Ovary (tissue), 10 donors: ENCODE data around the gene ACVRL1. TPM values are rescaled to one million over a fixed set of nuclear protein-coding genes. Genes with fewer than 3 reads are reported as not detected.

Experiments used
- DNase-seq, 5 donors: peaks; one replicate each; pipeline ENCODE4 v3.0.0-alpha.2; 2019 to 2020
- H3K27ac ChIP-seq, 2 donors: fragments of 200-600 bp; one replicate each; pipeline versions ENCODE4 v1.5.1 to v1.8.0; 2019 to 2022
- H3K27me3 ChIP-seq: fragments of 200-600 bp; one replicate; pipeline ENCODE4 v1.8.0; 2022
- H3K36me3 ChIP-seq: fragments of 200-600 bp; sonication (generic); one replicate; pipeline ENCODE4 v1.5.1; 2019
- H3K4me1 ChIP-seq: one replicate; pipeline ENCODE4 v1.8.1; 2013; ENCODE audit warnings: mild to moderate bottlenecking, moderate library complexity; ENCODE audit not compliant: insufficient read depth
- H3K4me3 ChIP-seq: fragments of 200-600 bp; sonication (generic); one replicate; pipeline ENCODE4 v1.5.1; 2017
- H3K9me3 ChIP-seq, 2 donors: fragments of 200-600 bp in 1 of 2; sonication (generic) in 1 of 2; one replicate each; pipeline versions ENCODE4 v1.5.1 to v1.8.1; 2013 to 2019; ENCODE audit warnings: mild to moderate bottlenecking in 1 of 2, moderate library complexity in 1 of 2
- EP300 ChIP-seq: sonication (generic); formaldehyde crosslinking; IDR thresholded peaks from one replicate; pipeline ENCODE4 v1.6.1; 2017; ENCODE audit warnings: antibody characterized with exemption
- POLR2A ChIP-seq: fragments of 450-650 bp; IDR thresholded peaks from one replicate; pipeline ENCODE4 v1.6.1; 2017; ENCODE audit warnings: antibody characterized with exemption, mild to moderate bottlenecking, moderate library complexity
- WGBS, 3 donors: extraction: QIAGEN DNeasy Blood & Tissue Kit in 1 of 3; methylation state at CpG; one replicate each; pipeline versions ENCODE4 v1.1.5 to v1.1.7; 2013 to 2017; 5-methylcytosine and 5-hydroxymethylcytosine counted together
- intact Hi-C, 4 donors: fragments of 100-400 bp; cut with DNase I; formaldehyde crosslinking; loops; one replicate each; pipeline versions ENCODE4 v1.11.0 to v1.15.1; 2022 to 2023
- long read RNA-seq, 3 donors: library from polyadenylated mRNA in 2 of 3; unstranded in 2 of 3; transcript quantifications; one replicate each; pipeline ENCODE4 v2.0.0 and lab custom pipeline, GENCODE V29; 2021 to 2026
- polyA plus RNA-seq, 2 donors: library from polyadenylated mRNA; stranded (reverse); fragments of 200-250 nt in 1 of 2; fragments of 350-450 nt in 1 of 2; fragmentation: Illumina TruSeq in 1 of 2; extraction: RNeasy Lipid Tissue Mini Kit (QIAGEN cat#74804) in 1 of 2; gene quantifications; one replicate each; pipeline ENCODE4 v1.2.3, GENCODE V29; 2013 to 2014
- total RNA-seq, 7 donors: library from RNA; depleted of rRNA in 2 of 7; stranded (reverse); fragments of >200 nt in 2 of 7; fragmentation: NEBNext Ultra II Directional in 3 of 7; extraction: Animal tissue kit (Norgen Biotek cat#: 25700) in 3 of 7; gene quantifications; one replicate each; pipeline versions ENCODE4 v1.1.0 to v1.2.4, GENCODE V29; 2016 to 2023
- TF ChIP-seq, protein P1 (sequence below), 3 donors: fragments of 450-650 bp in 2 of 3; fragments of 200-600 bp in 1 of 3; IDR thresholded peaks; one replicate each; pipeline versions ENCODE4 v1.5.1 to v1.8.0; 2016 to 2022; ENCODE audit warnings: antibody characterized with exemption in 3 of 3, mild to moderate bottlenecking in 1 of 3
- donor health status: DM: no; HTN: no; CAD: no; lungs with moderate emphysema.
- donor health status: DM: no; HTN: no; CAD: no.
- donor health status: Bipolar disorder and iron deficiency.
- donor health status: DM: yes; HTN: yes; CAD: no.
- donor health status: DM: no; HTN: no; CAD: no.
- donor health status: DM: yes; HTN: yes; CAD: no.

Gene ACVRL1
- 10 to 100 TPM in 5 of 7 donors, 1 to 10 TPM in 2; 5.7 to 17.6 (median 15.6) TPM for total RNA-seq
- 10 to 100 TPM in 1 of 2 donors, 1 to 10 TPM in 1; 8.0 to 11.1 TPM for polyA plus RNA-seq
- long read RNA-seq, donor 1, full-length matches to known transcripts: 6 of 13 reads
- long read RNA-seq, donor 1, partial matches to known transcripts: 1 of 13 reads
- long read RNA-seq, donor 1, other reads (novel, unspliced or antisense): 6 of 13 reads
- long read RNA-seq, donor 2, partial matches to known transcripts: 0 of 1 reads
- long read RNA-seq, donor 2, other reads (novel, unspliced or antisense): 0 of 1 reads
- long read RNA-seq, donor 3, full-length matches to known transcripts: 6 of 14 reads
- long read RNA-seq, donor 3, partial matches to known transcripts: 2 of 14 reads
- long read RNA-seq, donor 3, other reads (novel, unspliced or antisense): 6 of 14 reads

DNA sequence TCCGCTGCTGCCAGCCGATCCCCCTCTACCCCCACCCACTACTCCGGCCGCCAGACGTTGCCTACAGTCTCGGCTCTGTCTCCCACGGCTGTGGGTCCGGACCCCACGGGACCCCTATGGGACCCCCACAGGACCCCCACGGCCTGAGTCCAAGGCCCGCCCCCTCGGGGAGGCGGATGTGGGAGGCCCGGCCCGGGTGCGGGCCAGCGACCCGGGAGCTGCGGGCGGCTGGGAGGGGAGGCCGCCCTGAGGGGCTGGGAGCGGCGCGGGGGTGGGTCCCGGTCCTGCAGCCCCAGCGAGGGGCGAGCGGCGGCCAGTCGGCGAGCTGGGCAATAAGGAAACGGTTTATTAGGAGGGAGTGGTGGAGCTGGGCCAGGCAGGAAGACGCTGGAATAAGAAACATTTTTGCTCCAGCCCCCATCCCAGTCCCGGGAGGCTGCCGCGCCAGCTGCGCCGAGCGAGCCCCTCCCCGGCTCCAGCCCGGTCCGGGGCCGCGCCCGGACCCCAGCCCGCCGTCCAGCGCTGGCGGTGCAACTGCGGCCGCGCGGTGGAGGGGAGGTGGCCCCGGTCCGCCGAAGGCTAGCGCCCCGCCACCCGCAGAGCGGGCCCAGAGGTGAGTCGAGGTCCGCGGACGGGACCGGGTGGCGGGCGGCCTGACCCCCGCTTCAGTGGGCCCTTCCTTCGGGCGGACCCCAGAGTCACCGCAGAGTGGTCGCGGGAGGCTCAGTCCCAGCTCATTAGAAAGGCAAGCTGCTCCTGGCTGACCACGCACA lies at the start of gene ACVRL1:
TSS of gene ACVRL1 (plus strand) at position 422 of the 773 bp plus-strand sequence. CDS start 4,971 bp downstream, outside the sequence.
- intact Hi-C loops: no loop called here
- WGBS, 3 donors: 4 to 8% (median 7%) methylated on average over 58 to 74 of the region's 74 CpGs
- peak within 1 kb of the TSS in 1 of 2 donors; percentile 66 for H3K27ac ChIP-seq
- H3K36me3 ChIP-seq: no peaks in the 10 kb centered on the region
- no peak for DNase-seq
- H3K4me1 ChIP-seq: no peaks in the 10 kb centered on the region
- no peaks in the 10 kb centered on the region for H3K27me3 ChIP-seq
- H3K9me3 ChIP-seq: no peaks in the 10 kb centered on the region
- H3K4me3 ChIP-seq: peak within 1 kb of the TSS; percentile 45
- TF ChIP-seq EP300 (no peak), POLR2A (no peak)
- TF ChIP-seq, protein P1, sequence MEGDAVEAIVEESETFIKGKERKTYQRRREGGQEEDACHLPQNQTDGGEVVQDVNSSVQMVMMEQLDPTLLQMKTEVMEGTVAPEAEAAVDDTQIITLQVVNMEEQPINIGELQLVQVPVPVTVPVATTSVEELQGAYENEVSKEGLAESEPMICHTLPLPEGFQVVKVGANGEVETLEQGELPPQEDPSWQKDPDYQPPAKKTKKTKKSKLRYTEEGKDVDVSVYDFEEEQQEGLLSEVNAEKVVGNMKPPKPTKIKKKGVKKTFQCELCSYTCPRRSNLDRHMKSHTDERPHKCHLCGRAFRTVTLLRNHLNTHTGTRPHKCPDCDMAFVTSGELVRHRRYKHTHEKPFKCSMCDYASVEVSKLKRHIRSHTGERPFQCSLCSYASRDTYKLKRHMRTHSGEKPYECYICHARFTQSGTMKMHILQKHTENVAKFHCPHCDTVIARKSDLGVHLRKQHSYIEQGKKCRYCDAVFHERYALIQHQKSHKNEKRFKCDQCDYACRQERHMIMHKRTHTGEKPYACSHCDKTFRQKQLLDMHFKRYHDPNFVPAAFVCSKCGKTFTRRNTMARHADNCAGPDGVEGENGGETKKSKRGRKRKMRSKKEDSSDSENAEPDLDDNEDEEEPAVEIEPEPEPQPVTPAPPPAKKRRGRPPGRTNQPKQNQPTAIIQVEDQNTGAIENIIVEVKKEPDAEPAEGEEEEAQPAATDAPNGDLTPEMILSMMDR (IDR thresholded peaks at IDR 0.05): no peak

- H3K4me1 ChIP-seq: no peaks in the 10 kb centered on the region
- intact Hi-C loops: no loop called here
- no peak overlapping the region for H3K27ac ChIP-seq
- no peaks in the 10 kb centered on the region for H3K9me3 ChIP-seq
- H3K36me3 ChIP-seq: no peaks in the 10 kb centered on the region
- no peaks in the 10 kb centered on the region for H3K27me3 ChIP-seq
- WGBS, 3 donors: 85 to 95% (median 86%) methylated on average over 3 of the region's 3 CpGs
- no peak overlapping the region for H3K4me3 ChIP-seq
- TF ChIP-seq, protein P1 (IDR thresholded peaks at IDR 0.05): no peak
- TF ChIP-seq POLR2A (no peak), EP300 (no peak)
- no peak for DNase-seq
Measured at GRCh38 chr12:51860986-51861385, 46.3 kb upstream of the ACVRL1 start.

DNA sequence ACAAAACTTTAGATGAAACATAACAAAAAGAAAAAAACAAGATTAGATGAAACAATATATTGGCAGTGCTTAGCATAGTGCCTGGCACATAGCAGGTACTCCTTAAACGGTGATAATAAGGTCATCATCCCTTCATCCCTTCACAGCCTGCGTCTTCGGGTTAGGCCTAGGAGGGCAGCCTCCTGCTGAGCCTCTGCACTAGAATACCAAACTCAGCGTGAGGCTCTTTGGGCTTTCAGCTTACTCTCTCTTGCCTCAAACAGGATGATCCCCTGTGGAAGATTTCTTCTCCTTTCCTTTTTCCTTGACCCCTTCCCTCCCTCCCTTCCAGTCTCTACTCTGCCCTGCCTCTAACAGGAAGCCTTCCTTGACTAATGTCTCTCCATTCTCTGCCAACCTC lies 44.4 kb upstream of the ACVRL1 start:
- 58 to 84% (median 71%) methylated on average over 4 of the region's 4 CpGs for WGBS, 3 donors
- no peaks in the 10 kb centered on the region for H3K4me1 ChIP-seq
- DNase-seq: no peak
- no peaks in the 10 kb centered on the region for H3K27me3 ChIP-seq
- H3K4me3 ChIP-seq: no peak overlapping the region
- no peak overlapping the region for H3K27ac ChIP-seq
- no peaks in the 10 kb centered on the region for H3K36me3 ChIP-seq
- no peaks in the 10 kb centered on the region for H3K9me3 ChIP-seq
- intact Hi-C loops: no loop called here
- TF ChIP-seq, protein P1 (IDR thresholded peaks at IDR 0.05): no peak
- TF ChIP-seq EP300: no peak
- no peak for TF ChIP-seq POLR2A

DNA sequence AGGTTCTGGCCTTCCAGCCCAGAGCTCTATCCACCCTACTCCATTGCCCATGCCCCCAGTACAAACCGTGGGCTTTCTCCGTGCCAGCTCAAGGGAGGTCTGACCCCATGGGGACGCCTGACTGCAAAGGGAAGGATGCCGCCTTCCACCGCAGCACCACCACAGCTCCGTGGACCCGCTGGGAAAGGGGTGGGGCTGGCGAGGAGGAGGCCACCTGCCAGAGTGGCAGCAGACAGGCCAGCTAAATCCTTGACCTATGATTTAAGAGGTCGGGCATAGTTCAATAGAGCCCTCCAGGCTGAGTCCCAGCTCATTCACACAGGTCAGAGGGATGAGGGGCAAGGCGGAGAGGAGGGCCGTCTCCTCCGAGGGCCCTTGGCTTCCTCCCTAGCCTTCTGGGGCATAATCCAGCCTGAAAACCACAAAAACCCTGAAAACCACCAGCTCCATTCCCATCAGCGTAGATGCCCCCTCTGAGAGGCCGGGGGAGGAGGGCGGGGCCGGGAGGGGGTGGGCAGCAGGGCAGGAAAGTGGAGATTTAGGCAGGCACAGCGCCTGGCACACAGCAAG lies 43.9 kb upstream of the ACVRL1 start:
- Histone ChIP-seq H3K36me3 (no peaks in the 10 kb centered on the region), H3K9me3 (no peaks in the 10 kb centered on the region), H3K27me3 (no peaks in the 10 kb centered on the region), H3K4me1 (no peaks in the 10 kb centered on the region), H3K4me3 (no peak overlapping the region), H3K27ac (no peak overlapping the region)
- no peak for DNase-seq
- intact Hi-C loops: no loop called here
- 38 to 54% (median 47%) methylated on average over 14 to 17 of the region's 17 CpGs for WGBS, 3 donors
- TF ChIP-seq POLR2A: no peak
- TF ChIP-seq, protein P1 (IDR thresholded peaks at IDR 0.05): no peak
